ENCODE results near the gene CPM.

The CPM gene

GRCh38 chr12:68951652-68952051 is 18.7 kb upstream of the CPM start:
- Mint-ChIP-seq H3K27me3 (ENCODE audit: low read depth) (no peaks in the 10 kb centered on the region), H3K36me3 (ENCODE audit: low read depth) (no peaks in the 10 kb centered on the region)

GRCh38 chr12:68950511-68950910 is 17.5 kb upstream of the CPM start:
- H3K9me3 Mint-ChIP-seq = no peaks in the 10 kb centered on the region
- H3K27ac Mint-ChIP-seq = no peak overlapping the region
- H3K4me1 Mint-ChIP-seq = no peaks in the 10 kb centered on the region
- no peaks in the 10 kb centered on the region for H3K36me3 Mint-ChIP-seq (ENCODE audit: low read depth)
- H3K4me3 Mint-ChIP-seq = no peak overlapping the region
- TF ChIP-seq CTCF (IDR thresholded peaks at IDR 0.05; ENCODE audit: unreplicated experiment in 3 of 3) = no peak
- H3K27me3 Mint-ChIP-seq (ENCODE audit: low read depth) = no peaks in the 10 kb centered on the region

More at GRCh38 chr12:68951652-68952051, 18.7 kb upstream of the CPM start:
- H3K4me1 Mint-ChIP-seq = no peaks in the 10 kb centered on the region
- no peak overlapping the region for H3K4me3 Mint-ChIP-seq
- no peak for TF ChIP-seq CTCF (IDR thresholded peaks at IDR 0.05; ENCODE audit: unreplicated experiment in 3 of 3)
- no peak overlapping the region for H3K27ac Mint-ChIP-seq
- H3K9me3 Mint-ChIP-seq = no peaks in the 10 kb centered on the region

GRCh38 chr12:68945255-68945654 is 12.3 kb upstream of the CPM start:
- Mint-ChIP-seq H3K4me3 (no peak overlapping the region), H3K36me3 (ENCODE audit: low read depth) (no peaks in the 10 kb centered on the region), H3K27me3 (ENCODE audit: low read depth) (no peaks in the 10 kb centered on the region), H3K4me1 (no peaks in the 10 kb centered on the region), H3K27ac (no peak overlapping the region), H3K9me3 (no peaks in the 10 kb centered on the region)
- TF ChIP-seq CTCF (IDR thresholded peaks at IDR 0.05; ENCODE audit: unreplicated experiment in 3 of 3) = no peak

GRCh38 chr12:68944296-68945076 is 11.5 kb upstream of the CPM start:
- Mint-ChIP-seq H3K4me1 (no peaks in the 10 kb centered on the region), H3K27me3 (ENCODE audit: low read depth) (no peaks in the 10 kb centered on the region), H3K4me3 (no peak overlapping the region)

GRCh38 chr12:68943848-68944247 is 10.9 kb upstream of the CPM start:
- peak overlapping the region; percentile 70 to 86 (median 75) for H3K27ac Mint-ChIP-seq
- H3K4me1 Mint-ChIP-seq = no peaks in the 10 kb centered on the region
- H3K27me3 Mint-ChIP-seq (ENCODE audit: low read depth) = no peaks in the 10 kb centered on the region
- no peak overlapping the region for H3K4me3 Mint-ChIP-seq
- TF ChIP-seq CTCF (IDR thresholded peaks at IDR 0.05; ENCODE audit: unreplicated experiment in 3 of 3) = no peak
- no peaks in the 10 kb centered on the region for H3K36me3 Mint-ChIP-seq (ENCODE audit: low read depth)
- no peaks in the 10 kb centered on the region for H3K9me3 Mint-ChIP-seq

More at GRCh38 chr12:68944296-68945076, 11.5 kb upstream of the CPM start:
- Mint-ChIP-seq H3K36me3 (ENCODE audit: low read depth) (no peaks in the 10 kb centered on the region), H3K27ac (peak overlapping the region; percentile 70 to 86 (median 75)), H3K9me3 (no peaks in the 10 kb centered on the region)
- no peak for TF ChIP-seq CTCF (IDR thresholded peaks at IDR 0.05; ENCODE audit: unreplicated experiment in 3 of 3)

- no peak for TF ChIP-seq CTCF (IDR thresholded peaks at IDR 0.05; ENCODE audit: unreplicated experiment in 3 of 3)
- Mint-ChIP-seq H3K4me1 (no peaks in the 10 kb centered on the region), H3K27ac (peak overlapping the region in 1 of 3 experiments; percentile 17), H3K27me3 (ENCODE audit: low read depth) (peaks cover 3% of the 10 kb centered on the region), H3K4me3 (no peak overlapping the region), H3K9me3 (no peaks in the 10 kb centered on the region), H3K36me3 (ENCODE audit: low read depth) (no peaks in the 10 kb centered on the region)
These were observed 7.8 kb upstream of the CPM start for GRCh38 chr12:68940731-68941130.

All from nephron (organoid).